HCT116 (cell line): ENCODE measurements around the gene DNM1.

Source experiments
- MAX ChIP-seq: IDR thresholded peaks from 2 replicates; pipeline ENCODE4 v1.6.1; 2012
- POLR2A ChIP-seq: IDR thresholded peaks from 2 replicates; pipeline ENCODE4 v1.7.0; 2011; ENCODE audit warnings: borderline replicate concordance; ENCODE audit not compliant: insufficient read depth, insufficient read length; ENCODE audit errors: extremely low read depth
- POLR2AphosphoS5 ChIP-seq: IDR thresholded peaks from 2 replicates; pipeline ENCODE4 v1.6.1; 2011; ENCODE audit warnings: mild to moderate bottlenecking, low read depth, low read length, moderate library complexity
- TCF7L2 ChIP-seq: IDR thresholded peaks from 2 replicates; pipeline ENCODE4 v1.7.0; 2011; ENCODE audit warnings: borderline replicate concordance, inconsistent platforms; ENCODE audit not compliant: insufficient read depth, insufficient read length; ENCODE audit errors: extremely low read depth
- TF ChIP-seq, protein P1 (sequence below): IDR thresholded peaks from 2 replicates; pipeline ENCODE4 v1.6.1; 2012; ENCODE audit warnings: low read depth
- TF ChIP-seq, protein P2 (sequence below), 3 experiments: fragments of 200-600 bp in 1 of 3; sonication (generic) in 1 of 3; IDR thresholded peaks in 2 of 3; conservative IDR thresholded peaks in 1 of 3; 2 replicates each; pipeline ENCODE4 v1.5.1; 2012 to 2017; ENCODE audit warnings: low read depth in 2 of 3, low read length in 2 of 3, antibody characterized with exemption in 1 of 3, borderline replicate concordance in 1 of 3, control low read depth in 1 of 3, mild to moderate bottlenecking in 1 of 3, mixed read lengths in 1 of 3, mixed run types in 1 of 3, moderate library complexity in 1 of 3; ENCODE audit not compliant: insufficient read depth in 1 of 3

DNA sequence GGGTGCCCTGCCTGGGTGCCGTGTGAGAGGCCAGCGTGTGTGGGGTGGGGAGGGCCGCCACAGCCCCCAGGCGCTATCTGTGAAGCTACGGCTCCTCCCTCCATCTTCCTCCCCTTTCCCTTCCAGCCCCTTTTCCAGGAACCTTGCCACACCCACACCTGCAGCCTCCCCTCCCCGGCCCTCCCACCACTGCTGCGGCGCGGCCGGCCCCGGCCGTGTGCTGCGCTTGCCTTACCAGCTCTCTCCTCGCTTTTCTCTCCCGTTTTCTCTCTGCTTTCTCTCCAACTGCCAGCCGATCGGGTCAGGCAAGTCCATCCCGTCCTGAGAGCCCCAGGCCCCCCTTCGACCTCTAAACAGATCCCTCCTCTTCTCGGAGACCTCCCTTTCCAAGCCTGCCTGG is 51.2 kb downstream of the DNM1 start:
- TF ChIP-seq POLR2AphosphoS5 (no peak), POLR2A (no peak), MAX (no peak), TCF7L2 (no peak)
- TF ChIP-seq, protein P1, sequence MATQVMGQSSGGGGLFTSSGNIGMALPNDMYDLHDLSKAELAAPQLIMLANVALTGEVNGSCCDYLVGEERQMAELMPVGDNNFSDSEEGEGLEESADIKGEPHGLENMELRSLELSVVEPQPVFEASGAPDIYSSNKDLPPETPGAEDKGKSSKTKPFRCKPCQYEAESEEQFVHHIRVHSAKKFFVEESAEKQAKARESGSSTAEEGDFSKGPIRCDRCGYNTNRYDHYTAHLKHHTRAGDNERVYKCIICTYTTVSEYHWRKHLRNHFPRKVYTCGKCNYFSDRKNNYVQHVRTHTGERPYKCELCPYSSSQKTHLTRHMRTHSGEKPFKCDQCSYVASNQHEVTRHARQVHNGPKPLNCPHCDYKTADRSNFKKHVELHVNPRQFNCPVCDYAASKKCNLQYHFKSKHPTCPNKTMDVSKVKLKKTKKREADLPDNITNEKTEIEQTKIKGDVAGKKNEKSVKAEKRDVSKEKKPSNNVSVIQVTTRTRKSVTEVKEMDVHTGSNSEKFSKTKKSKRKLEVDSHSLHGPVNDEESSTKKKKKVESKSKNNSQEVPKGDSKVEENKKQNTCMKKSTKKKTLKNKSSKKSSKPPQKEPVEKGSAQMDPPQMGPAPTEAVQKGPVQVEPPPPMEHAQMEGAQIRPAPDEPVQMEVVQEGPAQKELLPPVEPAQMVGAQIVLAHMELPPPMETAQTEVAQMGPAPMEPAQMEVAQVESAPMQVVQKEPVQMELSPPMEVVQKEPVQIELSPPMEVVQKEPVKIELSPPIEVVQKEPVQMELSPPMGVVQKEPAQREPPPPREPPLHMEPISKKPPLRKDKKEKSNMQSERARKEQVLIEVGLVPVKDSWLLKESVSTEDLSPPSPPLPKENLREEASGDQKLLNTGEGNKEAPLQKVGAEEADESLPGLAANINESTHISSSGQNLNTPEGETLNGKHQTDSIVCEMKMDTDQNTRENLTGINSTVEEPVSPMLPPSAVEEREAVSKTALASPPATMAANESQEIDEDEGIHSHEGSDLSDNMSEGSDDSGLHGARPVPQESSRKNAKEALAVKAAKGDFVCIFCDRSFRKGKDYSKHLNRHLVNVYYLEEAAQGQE, result no peak
- TF ChIP-seq, protein P2, sequence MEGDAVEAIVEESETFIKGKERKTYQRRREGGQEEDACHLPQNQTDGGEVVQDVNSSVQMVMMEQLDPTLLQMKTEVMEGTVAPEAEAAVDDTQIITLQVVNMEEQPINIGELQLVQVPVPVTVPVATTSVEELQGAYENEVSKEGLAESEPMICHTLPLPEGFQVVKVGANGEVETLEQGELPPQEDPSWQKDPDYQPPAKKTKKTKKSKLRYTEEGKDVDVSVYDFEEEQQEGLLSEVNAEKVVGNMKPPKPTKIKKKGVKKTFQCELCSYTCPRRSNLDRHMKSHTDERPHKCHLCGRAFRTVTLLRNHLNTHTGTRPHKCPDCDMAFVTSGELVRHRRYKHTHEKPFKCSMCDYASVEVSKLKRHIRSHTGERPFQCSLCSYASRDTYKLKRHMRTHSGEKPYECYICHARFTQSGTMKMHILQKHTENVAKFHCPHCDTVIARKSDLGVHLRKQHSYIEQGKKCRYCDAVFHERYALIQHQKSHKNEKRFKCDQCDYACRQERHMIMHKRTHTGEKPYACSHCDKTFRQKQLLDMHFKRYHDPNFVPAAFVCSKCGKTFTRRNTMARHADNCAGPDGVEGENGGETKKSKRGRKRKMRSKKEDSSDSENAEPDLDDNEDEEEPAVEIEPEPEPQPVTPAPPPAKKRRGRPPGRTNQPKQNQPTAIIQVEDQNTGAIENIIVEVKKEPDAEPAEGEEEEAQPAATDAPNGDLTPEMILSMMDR (IDR thresholded peaks at IDR 0.05 in 2 of 3, conservative IDR thresholded peaks at IDR 0.05 in 1 of 3; ENCODE audit: borderline replicate concordance in 1 of 3, insufficient read depth in 1 of 3, low read depth in 2 of 3, low read length in 2 of 3), result no peak
